ENCODE results near the gene SEMA5B.

GRCh38 chr3:122993124-122993978 is 34.2 kb downstream of the SEMA5B start:
- TF ChIP-seq SUZ12 (IDR thresholded peaks at IDR 0.05; ENCODE audit: extremely low read depth, insufficient read depth, insufficient read length) (no peak), ZNF274 (IDR thresholded peaks at IDR 0.05; ENCODE audit: low read depth, low read length) (no peak), YY1 (IDR thresholded peaks at IDR 0.05; ENCODE audit: insufficient read depth, insufficient read length) (no peak)

Measured in NT2/D1 (cell line).